Body of pancreas (tissue), 4 donors: ENCODE data around the gene MPP1.

ENCODE experiments used
- POLR2A ChIP-seq, 3 donors: fragments of 450-650 bp; IDR thresholded peaks; one replicate each; pipeline ENCODE4 v1.6.1; 2016; ENCODE audit warnings: antibody characterized with exemption in 3 of 3, mild to moderate bottlenecking in 2 of 3
- TF ChIP-seq, protein P1 (sequence below), 7 experiments: fragments of 450-650 bp in 4 of 7; fragments of 200-600 bp in 3 of 7; sonication (generic) in 3 of 7; IDR thresholded peaks; one replicate each; pipeline ENCODE4 v1.5.1; 2016 to 2019; ENCODE audit warnings: antibody characterized with exemption in 7 of 7

DNA sequence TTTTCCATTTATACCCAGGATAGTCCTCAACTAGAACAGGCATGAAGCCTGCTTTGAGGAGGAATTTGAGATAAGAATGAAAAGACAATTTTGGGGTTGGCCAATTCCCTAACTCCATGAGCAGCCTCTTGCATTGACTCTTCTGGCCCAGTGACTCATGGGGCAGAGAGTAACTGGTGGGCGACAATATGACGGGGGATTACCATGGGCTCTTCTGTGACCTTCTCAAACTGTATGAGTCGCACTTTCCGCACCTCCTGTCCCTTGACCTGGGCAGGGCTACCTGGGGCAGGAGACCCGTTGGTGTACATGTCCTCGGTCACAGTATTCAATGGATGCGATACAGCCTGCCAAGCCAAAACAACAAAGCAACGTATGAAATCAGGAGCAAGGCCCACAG is 13.3 kb downstream of the MPP1 start:
- TF ChIP-seq, protein P1, sequence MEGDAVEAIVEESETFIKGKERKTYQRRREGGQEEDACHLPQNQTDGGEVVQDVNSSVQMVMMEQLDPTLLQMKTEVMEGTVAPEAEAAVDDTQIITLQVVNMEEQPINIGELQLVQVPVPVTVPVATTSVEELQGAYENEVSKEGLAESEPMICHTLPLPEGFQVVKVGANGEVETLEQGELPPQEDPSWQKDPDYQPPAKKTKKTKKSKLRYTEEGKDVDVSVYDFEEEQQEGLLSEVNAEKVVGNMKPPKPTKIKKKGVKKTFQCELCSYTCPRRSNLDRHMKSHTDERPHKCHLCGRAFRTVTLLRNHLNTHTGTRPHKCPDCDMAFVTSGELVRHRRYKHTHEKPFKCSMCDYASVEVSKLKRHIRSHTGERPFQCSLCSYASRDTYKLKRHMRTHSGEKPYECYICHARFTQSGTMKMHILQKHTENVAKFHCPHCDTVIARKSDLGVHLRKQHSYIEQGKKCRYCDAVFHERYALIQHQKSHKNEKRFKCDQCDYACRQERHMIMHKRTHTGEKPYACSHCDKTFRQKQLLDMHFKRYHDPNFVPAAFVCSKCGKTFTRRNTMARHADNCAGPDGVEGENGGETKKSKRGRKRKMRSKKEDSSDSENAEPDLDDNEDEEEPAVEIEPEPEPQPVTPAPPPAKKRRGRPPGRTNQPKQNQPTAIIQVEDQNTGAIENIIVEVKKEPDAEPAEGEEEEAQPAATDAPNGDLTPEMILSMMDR (IDR thresholded peaks at IDR 0.05) = no peak
- TF ChIP-seq POLR2A (IDR thresholded peaks at IDR 0.05) = no peak
